ENCODE results near the gene PRKCB. TPM values are rescaled to one million over a fixed set of nuclear protein-coding genes. Genes with fewer than 3 reads are reported as not detected.

PRKCB gene
- polyA plus RNA-seq, 1 experiment = not detected

GRCh38 chr16:23852794-23853562 is 17.2 kb downstream of the PRKCB start:
- CTCF ChIA-PET = interaction anchor here (1.4 kb wide), 1 partner anchor 39 kb away, joined by 3 read pairs; no protein-coding TSS in a partner anchor
- POLR2A ChIA-PET = no interaction called here
- Histone ChIP-seq H3K4me3 (ENCODE audit: low read depth, low read length) (no peak overlapping the region), H3K36me3 (ENCODE audit: control insufficient read depth, insufficient read depth, low read length) (no peaks in the 10 kb centered on the region), H3K27me3 (ENCODE audit: control insufficient read depth, insufficient read depth, low read length) (no peaks in the 10 kb centered on the region)
- DNase-seq (ENCODE audit: low read depth) = no peak
- TF ChIP-seq CTCF (IDR thresholded peaks at IDR 0.05; ENCODE audit: insufficient read depth, low read depth, low read length) = no peak

- no peaks in the 10 kb centered on the region for H3K36me3 ChIP-seq (ENCODE audit: control insufficient read depth, insufficient read depth, low read length)
- H3K4me3 ChIP-seq (ENCODE audit: low read depth, low read length) = no peak overlapping the region
- POLR2A ChIA-PET = no interaction called here
- no peak for TF ChIP-seq CTCF (IDR thresholded peaks at IDR 0.05; ENCODE audit: insufficient read depth, low read depth, low read length)
- H3K27me3 ChIP-seq (ENCODE audit: control insufficient read depth, insufficient read depth, low read length) = no peaks in the 10 kb centered on the region
- no peak for DNase-seq (ENCODE audit: low read depth)
- CTCF ChIA-PET = interaction anchor here (1.1 kb wide), 1 partner anchor 22 kb away, joined by 4 read pairs; no protein-coding TSS in a partner anchor
These were observed 19.2 kb downstream of the PRKCB start for GRCh38 chr16:23855010-23855409.

- no peaks in the 10 kb centered on the region for H3K36me3 ChIP-seq (ENCODE audit: control insufficient read depth, insufficient read depth, low read length)
- no peaks in the 10 kb centered on the region for H3K27me3 ChIP-seq (ENCODE audit: control insufficient read depth, insufficient read depth, low read length)
- ChIA-PET CTCF (interaction anchor here (1.1 kb wide), 1 partner anchor 21 kb away, joined by 4 read pairs; no protein-coding TSS in a partner anchor), POLR2A (no interaction called here)
- DNase-seq (ENCODE audit: low read depth) = no peak
- TF ChIP-seq CTCF (IDR thresholded peaks at IDR 0.05; ENCODE audit: insufficient read depth, low read depth, low read length) = no peak
- H3K4me3 ChIP-seq (ENCODE audit: low read depth, low read length) = no peak overlapping the region
These were observed 20.5 kb downstream of the PRKCB start for GRCh38 chr16:23856251-23856709.

GRCh38 chr16:23857256-23857880 is 21.6 kb downstream of the PRKCB start:
- CTCF ChIA-PET = interaction anchor here (1.2 kb wide), 1 partner anchor 8 kb away, joined by 4 read pairs; no protein-coding TSS in a partner anchor
- no peaks in the 10 kb centered on the region for H3K27me3 ChIP-seq (ENCODE audit: control insufficient read depth, insufficient read depth, low read length)
- DNase-seq (ENCODE audit: low read depth) = no peak
- no peaks in the 10 kb centered on the region for H3K36me3 ChIP-seq (ENCODE audit: control insufficient read depth, insufficient read depth, low read length)
- no peak overlapping the region for H3K4me3 ChIP-seq (ENCODE audit: low read depth, low read length)
- TF ChIP-seq CTCF (IDR thresholded peaks at IDR 0.05; ENCODE audit: insufficient read depth, low read depth, low read length) = no peak
- POLR2A ChIA-PET = no interaction called here

- no peaks in the 10 kb centered on the region for H3K36me3 ChIP-seq (ENCODE audit: control insufficient read depth, insufficient read depth, low read length)
- POLR2A ChIA-PET = no interaction called here
- CTCF ChIA-PET = interaction anchor here (1.2 kb wide), 1 partner anchor 9 kb away, joined by 4 read pairs; no protein-coding TSS in a partner anchor
- H3K27me3 ChIP-seq (ENCODE audit: control insufficient read depth, insufficient read depth, low read length) = no peaks in the 10 kb centered on the region
- TF ChIP-seq CTCF (IDR thresholded peaks at IDR 0.05; ENCODE audit: insufficient read depth, low read depth, low read length) = no peak
- no peak for DNase-seq (ENCODE audit: low read depth)
- no peak overlapping the region for H3K4me3 ChIP-seq (ENCODE audit: low read depth, low read length)
These were observed 22.1 kb downstream of the PRKCB start for GRCh38 chr16:23857881-23858269.

Measured in BJ (cell line).